ENCODE data around the gene CER1. TPM values are rescaled to one million over a fixed set of nuclear protein-coding genes. Genes with fewer than 3 reads are reported as not detected.

The CER1 gene
- total RNA-seq, 1 donor from 2014 or later: not detected

DNA sequence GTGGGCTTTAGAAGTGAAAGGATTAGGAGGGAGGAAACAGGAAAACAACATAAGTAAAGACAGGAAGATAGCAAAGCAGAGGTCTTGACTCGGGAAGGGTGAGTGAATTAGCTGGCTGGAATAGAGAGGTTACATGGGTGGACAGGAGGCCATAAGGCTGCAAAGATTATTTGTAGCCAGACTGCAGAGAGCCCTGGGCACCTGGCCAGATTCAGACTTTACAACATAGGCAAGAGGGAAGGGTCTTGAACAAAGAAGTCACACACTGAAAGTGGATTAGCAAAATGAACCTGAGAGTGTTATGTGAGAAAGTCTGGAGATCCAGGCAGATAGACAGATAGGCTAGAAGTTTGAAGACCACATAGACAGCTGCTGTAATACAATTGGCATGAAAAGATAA is 29.7 kb upstream of the CER1 start:
- peaks cover 25% of the 10 kb centered on the region for H3K27me3 Mint-ChIP-seq
- no peak for DNase-seq (ENCODE audit: low spot score, unreplicated experiment)
- no peaks in the 10 kb centered on the region for H3K9me3 Mint-ChIP-seq (ENCODE audit: low read depth)
- no peaks in the 10 kb centered on the region for H3K36me3 Mint-ChIP-seq (ENCODE audit: insufficient read depth)
- H3K4me3 Mint-ChIP-seq (ENCODE audit: low read depth): no peak overlapping the region
- TF ChIP-seq, protein P1, sequence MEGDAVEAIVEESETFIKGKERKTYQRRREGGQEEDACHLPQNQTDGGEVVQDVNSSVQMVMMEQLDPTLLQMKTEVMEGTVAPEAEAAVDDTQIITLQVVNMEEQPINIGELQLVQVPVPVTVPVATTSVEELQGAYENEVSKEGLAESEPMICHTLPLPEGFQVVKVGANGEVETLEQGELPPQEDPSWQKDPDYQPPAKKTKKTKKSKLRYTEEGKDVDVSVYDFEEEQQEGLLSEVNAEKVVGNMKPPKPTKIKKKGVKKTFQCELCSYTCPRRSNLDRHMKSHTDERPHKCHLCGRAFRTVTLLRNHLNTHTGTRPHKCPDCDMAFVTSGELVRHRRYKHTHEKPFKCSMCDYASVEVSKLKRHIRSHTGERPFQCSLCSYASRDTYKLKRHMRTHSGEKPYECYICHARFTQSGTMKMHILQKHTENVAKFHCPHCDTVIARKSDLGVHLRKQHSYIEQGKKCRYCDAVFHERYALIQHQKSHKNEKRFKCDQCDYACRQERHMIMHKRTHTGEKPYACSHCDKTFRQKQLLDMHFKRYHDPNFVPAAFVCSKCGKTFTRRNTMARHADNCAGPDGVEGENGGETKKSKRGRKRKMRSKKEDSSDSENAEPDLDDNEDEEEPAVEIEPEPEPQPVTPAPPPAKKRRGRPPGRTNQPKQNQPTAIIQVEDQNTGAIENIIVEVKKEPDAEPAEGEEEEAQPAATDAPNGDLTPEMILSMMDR (IDR thresholded peaks at IDR 0.05; ENCODE audit: unreplicated experiment): no peak
- peaks cover 8% of the 10 kb centered on the region for H3K4me1 Mint-ChIP-seq (ENCODE audit: low read depth)
- no peak overlapping the region for H3K27ac Mint-ChIP-seq

DNA sequence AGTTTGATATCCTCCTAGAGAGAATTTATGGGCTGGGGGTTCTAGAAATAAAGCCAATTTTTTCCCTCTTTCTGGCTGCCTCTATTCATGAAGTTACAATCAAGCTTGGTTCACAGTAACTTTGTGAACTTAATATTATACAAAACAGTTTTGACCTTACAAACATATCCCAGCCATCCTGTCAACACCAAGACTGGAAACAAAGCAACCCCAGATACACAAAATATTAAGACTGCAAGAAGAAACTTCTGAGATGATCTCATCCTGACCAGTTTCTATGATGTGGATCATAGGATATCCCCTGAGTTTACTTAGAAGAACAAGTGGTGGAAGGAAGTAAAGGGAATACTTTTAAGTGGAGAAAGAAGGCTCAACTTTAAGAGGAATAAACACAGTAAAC is 28.3 kb upstream of the CER1 start:
- H3K4me3 Mint-ChIP-seq (ENCODE audit: low read depth): no peak overlapping the region
- H3K27me3 Mint-ChIP-seq: peaks cover 25% of the 10 kb centered on the region
- H3K36me3 Mint-ChIP-seq (ENCODE audit: insufficient read depth): peaks cover 2% of the 10 kb centered on the region
- H3K27ac Mint-ChIP-seq: no peak overlapping the region
- H3K9me3 Mint-ChIP-seq (ENCODE audit: low read depth): no peaks in the 10 kb centered on the region
- H3K4me1 Mint-ChIP-seq (ENCODE audit: low read depth): peaks cover 8% of the 10 kb centered on the region
- TF ChIP-seq, protein P1 (IDR thresholded peaks at IDR 0.05; ENCODE audit: unreplicated experiment): no peak
- no peak for DNase-seq (ENCODE audit: low spot score, unreplicated experiment)

DNA sequence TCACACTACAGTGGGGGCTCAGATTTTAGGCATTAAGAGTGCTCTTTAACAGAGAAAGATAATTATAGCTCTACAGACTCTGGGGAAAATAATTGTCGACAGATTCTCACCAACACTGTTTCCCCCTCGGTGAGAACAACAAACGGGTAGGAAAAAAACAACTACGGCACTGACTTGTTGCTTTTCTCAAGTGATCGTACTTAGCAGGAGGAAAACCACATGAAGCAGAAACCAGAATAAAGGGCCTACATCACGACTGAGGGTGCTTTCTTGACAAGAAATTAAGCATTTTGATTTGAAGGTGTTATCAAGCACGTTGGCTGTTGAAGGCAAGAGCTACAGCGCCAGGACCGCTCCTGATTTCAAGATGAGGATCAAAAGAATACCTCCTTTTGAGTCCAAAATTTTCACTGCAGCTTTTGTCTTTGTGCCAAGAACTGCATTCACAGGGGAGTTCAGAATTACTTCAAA is 27.2 kb upstream of the CER1 start:
- peaks cover 8% of the 10 kb centered on the region for H3K4me1 Mint-ChIP-seq (ENCODE audit: low read depth)

DNA sequence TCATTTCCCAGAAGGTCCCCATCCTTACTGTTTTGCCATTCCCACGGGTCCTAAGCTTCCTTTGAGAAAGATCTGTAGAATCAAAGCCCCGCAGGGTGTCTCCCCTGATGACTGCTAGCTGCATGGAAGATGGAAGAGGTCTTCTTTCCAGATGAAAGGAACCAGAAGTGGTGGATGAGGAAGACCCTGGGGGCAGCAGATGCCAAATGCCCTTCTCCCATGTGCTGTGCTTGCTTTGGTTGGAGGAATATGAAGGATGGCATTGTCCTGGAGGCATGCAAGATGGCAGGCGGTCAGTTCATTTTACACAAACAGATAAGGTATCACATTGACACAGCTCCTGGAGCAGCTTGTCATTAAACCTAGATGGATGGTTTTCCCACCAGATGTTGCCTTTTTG is 25.8 kb upstream of the CER1 start:
- peaks cover 2% of the 10 kb centered on the region for H3K36me3 Mint-ChIP-seq (ENCODE audit: insufficient read depth)
- no peak overlapping the region for H3K4me3 Mint-ChIP-seq (ENCODE audit: low read depth)
- peaks cover 3% of the 10 kb centered on the region for H3K9me3 Mint-ChIP-seq (ENCODE audit: low read depth)
- H3K4me1 Mint-ChIP-seq (ENCODE audit: low read depth): peaks cover 8% of the 10 kb centered on the region
- DNase-seq (ENCODE audit: low spot score, unreplicated experiment): no peak
- peaks cover 25% of the 10 kb centered on the region for H3K27me3 Mint-ChIP-seq
- H3K27ac Mint-ChIP-seq: no peak overlapping the region
- TF ChIP-seq, protein P1 (IDR thresholded peaks at IDR 0.05; ENCODE audit: unreplicated experiment): no peak

More for the DNA sequence above, 27.2 kb upstream of the CER1 start:
- TF ChIP-seq, protein P1 (IDR thresholded peaks at IDR 0.05; ENCODE audit: unreplicated experiment): no peak
- Mint-ChIP-seq H3K36me3 (ENCODE audit: insufficient read depth) (peaks cover 2% of the 10 kb centered on the region), H3K27me3 (peaks cover 25% of the 10 kb centered on the region), H3K9me3 (ENCODE audit: low read depth) (peaks cover 2% of the 10 kb centered on the region), H3K4me3 (ENCODE audit: low read depth) (no peak overlapping the region), H3K27ac (no peak overlapping the region)
- no peak for DNase-seq (ENCODE audit: low spot score, unreplicated experiment)

DNA sequence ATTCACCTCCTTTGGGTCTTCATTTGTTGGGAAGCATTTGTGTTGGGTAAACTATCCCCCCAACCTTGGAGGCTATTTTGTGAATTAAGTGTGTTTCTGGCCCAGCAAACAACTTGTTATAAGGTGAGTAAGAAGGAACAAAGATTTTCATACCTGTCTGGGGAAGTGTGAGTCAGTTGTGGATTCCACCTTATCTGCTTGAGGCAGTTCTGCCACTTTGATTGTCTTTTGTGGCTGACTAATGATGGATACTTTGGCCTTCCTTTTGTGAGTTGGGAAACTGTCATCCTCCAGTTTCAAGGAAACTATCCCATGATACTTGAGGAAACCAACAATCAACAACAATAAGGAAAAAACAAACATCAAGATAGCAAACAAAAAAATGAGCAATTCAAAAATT is 24.6 kb upstream of the CER1 start:
- Mint-ChIP-seq H3K27me3 (peaks cover 22% of the 10 kb centered on the region), H3K36me3 (ENCODE audit: insufficient read depth) (peaks cover 2% of the 10 kb centered on the region), H3K9me3 (ENCODE audit: low read depth) (peaks cover 3% of the 10 kb centered on the region), H3K4me1 (ENCODE audit: low read depth) (peaks cover 5% of the 10 kb centered on the region), H3K4me3 (ENCODE audit: low read depth) (no peak overlapping the region), H3K27ac (no peak overlapping the region)
- no peak for DNase-seq (ENCODE audit: low spot score, unreplicated experiment)
- TF ChIP-seq, protein P1 (IDR thresholded peaks at IDR 0.05; ENCODE audit: unreplicated experiment): no peak

All from progenitor cell of endocrine pancreas (in vitro differentiated cells).